Left kidney (tissue), 2 donors: ENCODE results near the gene SREBF2. TPM values are rescaled to one million over a fixed set of nuclear protein-coding genes. Genes with fewer than 3 reads are reported as not detected.
"Not testable (repeated sequence)": the region's sequence is repeated elsewhere in the genome, so short reads cannot be mapped to it uniquely, and the experiment has no call there.

ENCODE experiments used
- DNase-seq: peaks from one replicate; pipeline ENCODE4 v3.0.0-alpha.2; 2013
- polyA plus RNA-seq: library from polyadenylated mRNA; unstranded; fragments of 120-200 nt; gene quantifications from one replicate; pipeline ENCODE4 v1.2.1, GENCODE V29; 2013; ENCODE audit not compliant: insufficient read length

Gene SREBF2
- polyA plus RNA-seq, 1 donor: 86.7 TPM

GRCh38 chr22:41841085-41841712, 8.3 kb downstream of the SREBF2 start:
- DNase-seq: no peak

GRCh38 chr22:41842996-41843970, 10.4 kb downstream of the SREBF2 start:
- no peak for DNase-seq

- DNase-seq: no peak
These were observed 11.1 kb downstream of the SREBF2 start for GRCh38 chr22:41844036-41844435.

- no peak for DNase-seq
These were observed 11.6 kb downstream of the SREBF2 start for GRCh38 chr22:41844513-41844912.

- DNase-seq: no peak
These were observed 12.7 kb downstream of the SREBF2 start for GRCh38 chr22:41845380-41846267.

- DNase-seq: no peak
These were observed 13.5 kb downstream of the SREBF2 start for GRCh38 chr22:41846268-41846987.

- DNase-seq: no peak
These were observed 14.4 kb downstream of the SREBF2 start for GRCh38 chr22:41847300-41847699.

- DNase-seq: no peak
These were observed 15.6 kb downstream of the SREBF2 start for GRCh38 chr22:41848468-41848867.

GRCh38 chr22:41856469-41856868, 23.6 kb downstream of the SREBF2 start:
- DNase-seq: no peak

- DNase-seq: peak; percentile 50
These were observed 24.4 kb downstream of the SREBF2 start for GRCh38 chr22:41857155-41857859.

GRCh38 chr22:41857860-41858199, 24.9 kb downstream of the SREBF2 start:
- DNase-seq: no peak

- peak; percentile 50 for DNase-seq
These were observed 29.2 kb downstream of the SREBF2 start for GRCh38 chr22:41862160-41862529.

- DNase-seq: no peak
These were observed 29.8 kb downstream of the SREBF2 start for GRCh38 chr22:41862530-41863266.

- DNase-seq: no peak
These were observed 30.6 kb downstream of the SREBF2 start for GRCh38 chr22:41863472-41863871.

GRCh38 chr22:41868556-41868955, 35.7 kb downstream of the SREBF2 start:
- DNase-seq: no peak

- DNase-seq: not testable (repeated sequence)
These were observed 37.2 kb downstream of the SREBF2 start for GRCh38 chr22:41870081-41870480.

GRCh38 chr22:41870786-41871185, 37.9 kb downstream of the SREBF2 start:
- DNase-seq: no peak

GRCh38 chr22:41873391-41873790, 40.5 kb downstream of the SREBF2 start:
- DNase-seq: no peak

GRCh38 chr22:41874090-41874489, 41.2 kb downstream of the SREBF2 start:
- DNase-seq: no peak

- no peak for DNase-seq
These were observed 42.8 kb downstream of the SREBF2 start for GRCh38 chr22:41875531-41876270.
